HFF-Myc (cell line): Measurements from ENCODE around the gene SYVN1.

Source experiments
- DNase-seq: peaks from one replicate; pipeline ENCODE4 v3.0.0-alpha.2; 2011; ENCODE audit warnings: low read depth; ENCODE audit errors: extremely low read depth
- H3K4me3 ChIP-seq: replicated peaks from 2 replicates; pipeline ENCODE4 v1.5.1; 2011; ENCODE audit warnings: low read depth, mild to moderate bottlenecking, control low read depth, low read length
- CTCF ChIP-seq: IDR thresholded peaks from 2 replicates; pipeline ENCODE4 v1.5.1; 2012; ENCODE audit warnings: mild to moderate bottlenecking, low read depth, low read length, control low read depth; ENCODE audit errors: missing control alignments

Gene SYVN1

DNA sequence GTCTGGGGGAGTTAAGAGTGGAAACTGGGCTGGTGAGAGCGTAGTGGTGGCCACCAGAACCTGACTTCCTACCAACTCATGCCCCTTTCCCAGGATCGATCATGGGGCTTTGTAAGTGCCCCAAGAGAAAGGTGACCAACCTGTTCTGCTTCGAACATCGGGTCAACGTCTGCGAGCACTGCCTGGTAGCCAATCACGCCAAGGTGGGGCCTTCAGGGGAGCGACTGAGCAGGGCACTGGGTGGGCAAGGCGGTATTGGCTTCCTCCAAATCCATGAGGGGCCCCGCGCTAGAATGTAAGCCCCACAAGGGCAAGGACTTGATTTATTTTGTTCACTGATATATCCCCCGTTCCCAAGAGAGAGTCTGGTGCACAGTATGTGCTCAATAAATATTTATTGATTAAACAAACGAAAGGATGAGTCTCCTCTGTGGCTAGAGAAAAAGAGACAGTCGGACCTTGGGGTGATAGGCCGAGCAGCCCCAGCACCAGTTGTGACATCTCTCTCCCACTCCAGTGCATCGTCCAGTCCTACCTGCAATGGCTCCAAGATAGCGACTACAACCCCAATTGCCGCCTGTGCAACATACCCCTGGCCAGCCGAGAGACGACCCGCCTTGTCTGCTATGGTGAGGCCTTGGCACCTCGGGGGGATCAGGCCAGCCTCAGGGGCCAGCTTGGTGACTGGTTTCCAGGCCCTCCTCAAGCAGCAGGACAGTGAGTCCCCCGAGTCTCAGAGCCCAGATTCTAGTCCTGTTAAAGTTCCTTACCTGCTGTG is 49.5 kb downstream of the SYVN1 start:
- DNase-seq: no peak
- peak overlapping the region; percentile 72 for H3K4me3 ChIP-seq
- TF ChIP-seq CTCF: no peak

DNA sequence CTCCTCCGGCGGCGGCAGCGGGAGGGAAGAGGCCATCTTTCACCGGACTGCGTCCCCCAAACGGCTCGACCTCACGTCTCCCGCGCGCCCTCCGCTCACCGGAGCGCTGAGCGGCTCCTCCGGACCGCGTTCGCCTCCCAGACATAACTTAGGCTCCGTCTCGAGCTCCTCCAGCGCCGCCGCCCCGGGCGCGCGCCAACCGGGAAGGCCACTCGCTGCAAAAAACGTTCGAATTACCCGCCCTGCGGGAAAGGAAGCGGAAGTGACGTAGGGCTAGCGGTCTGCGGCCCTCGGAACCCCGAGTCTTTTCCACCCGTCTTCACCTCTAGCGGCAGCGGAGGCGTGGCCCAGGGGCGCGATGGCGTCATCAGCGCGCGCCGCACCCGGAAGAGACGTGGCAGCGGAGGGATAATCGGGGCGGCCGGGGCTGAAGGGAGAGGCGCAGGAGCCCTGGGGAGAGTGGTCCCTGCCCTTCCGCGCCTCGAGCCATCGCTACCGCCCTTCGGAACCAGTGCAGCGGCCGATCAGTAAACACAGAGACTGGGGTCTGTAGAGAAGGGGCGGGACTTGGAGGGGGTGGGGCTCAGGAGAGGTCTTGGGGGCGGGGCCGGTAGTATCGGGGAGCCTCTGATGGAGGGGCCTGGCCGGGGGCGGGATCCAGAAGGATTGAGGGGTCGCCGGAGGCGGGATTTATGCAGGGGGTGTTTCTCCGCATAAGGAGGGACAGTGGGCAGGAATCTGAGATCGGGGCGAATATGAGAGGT is 50.3 kb downstream of the SYVN1 start, which contains the start of the genes CDCA5 and ZFPL1:
CDCA5 (minus strand) TSS at position 207 of the 764 bp plus-strand sequence; CDS start at position 145, 62 bp downstream.
ZFPL1 (plus strand) TSS at position 389 of the 764 bp plus-strand sequence. CDS start 477 bp downstream, outside the sequence.
- peak within 1 kb of the TSS; percentile 72 for H3K4me3 ChIP-seq
- TF ChIP-seq CTCF: no peak
- DNase-seq: peak; percentile 81

DNA sequence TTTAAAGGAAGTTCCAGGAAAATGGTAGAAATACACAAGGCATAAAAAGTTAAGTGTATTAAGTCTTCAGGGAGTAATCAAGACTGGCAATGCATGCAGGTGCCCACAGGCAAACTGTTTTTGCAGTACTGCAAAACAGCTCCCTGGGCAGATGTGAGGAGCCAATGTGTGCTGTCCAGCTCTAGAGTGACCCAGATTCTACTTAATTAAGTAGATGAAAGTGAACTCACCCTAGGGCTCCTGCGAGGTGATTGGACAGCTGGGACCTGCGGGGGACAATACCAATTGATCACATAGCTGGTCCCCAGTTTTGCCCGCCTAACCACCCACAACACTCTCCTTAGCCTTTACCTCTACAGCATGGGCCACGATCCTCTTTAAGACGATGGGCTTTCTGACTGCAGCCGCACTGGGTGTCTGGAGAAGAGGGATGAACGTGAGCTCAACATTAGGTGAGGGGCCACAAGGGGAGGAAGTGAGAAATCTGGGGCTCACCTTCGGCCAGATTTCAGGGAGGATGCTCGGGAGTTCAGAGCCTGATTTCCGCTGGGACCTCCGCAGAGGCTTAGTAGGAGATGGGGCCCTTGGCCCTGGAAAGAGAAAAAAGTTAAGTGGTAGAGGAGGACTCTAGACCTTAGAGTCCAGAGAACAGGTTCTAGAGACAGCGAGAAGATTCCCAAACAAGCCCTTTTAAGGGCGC is 51.0 kb downstream of the SYVN1 start:
- DNase-seq: no peak
- peak overlapping the region; percentile 72 for H3K4me3 ChIP-seq
- no peak for TF ChIP-seq CTCF

DNA sequence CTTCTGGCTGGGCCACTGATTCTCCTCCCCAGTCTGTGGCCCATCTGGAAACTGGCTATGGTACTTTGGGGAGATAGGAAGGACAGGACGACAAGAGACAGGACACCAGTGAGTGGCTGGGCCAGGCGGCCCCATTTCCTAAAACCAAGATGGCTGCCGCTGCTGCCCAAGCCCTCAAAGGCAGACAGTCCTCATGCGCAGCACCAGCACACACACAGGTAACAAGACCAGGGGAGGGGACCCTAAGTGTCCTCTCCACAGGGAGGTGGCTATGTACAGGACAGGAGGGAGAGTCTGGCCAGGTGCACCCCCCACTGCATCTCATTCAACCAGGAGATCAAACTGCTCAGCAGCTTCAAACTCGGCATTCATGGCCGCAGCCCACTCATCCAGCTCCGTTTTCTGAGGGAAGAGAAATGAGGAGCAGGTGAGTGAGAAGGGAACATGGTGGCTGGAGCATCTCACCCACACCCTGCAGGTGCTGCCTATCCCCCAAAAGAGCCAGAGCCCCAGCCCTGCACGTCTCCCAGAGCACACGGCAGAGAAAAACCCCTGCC is 55.5 kb downstream of the SYVN1 start:
- no peak for DNase-seq
- no peak for TF ChIP-seq CTCF
- no peak overlapping the region for H3K4me3 ChIP-seq

- peak; percentile 66 for TF ChIP-seq CTCF
- no peak for DNase-seq
- no peak overlapping the region for H3K4me3 ChIP-seq
Measured at GRCh38 chr11:65078151-65078550, 56.2 kb downstream of the SYVN1 start.

DNA sequence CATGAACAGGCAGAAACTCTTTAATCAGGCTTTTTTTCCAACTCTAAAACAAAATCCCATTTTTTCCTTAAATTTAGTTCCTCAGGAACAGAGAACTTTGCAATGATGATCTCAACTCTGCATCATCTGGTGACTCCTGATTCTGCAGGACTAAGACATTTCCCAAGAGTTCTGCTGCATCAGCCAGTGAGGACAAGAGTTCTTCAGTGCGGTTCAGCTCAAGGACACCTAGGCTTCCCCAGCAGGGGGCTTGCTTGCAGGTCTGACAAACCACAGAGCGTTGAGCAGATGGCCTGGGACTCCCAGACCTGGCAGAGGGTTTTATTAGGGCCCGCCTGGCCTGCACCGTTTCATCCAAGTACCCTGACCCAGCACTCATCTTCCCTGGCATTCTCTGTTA is 56.9 kb downstream of the SYVN1 start:
- no peak for TF ChIP-seq CTCF
- no peak for DNase-seq

More for the DNA sequence above, 56.9 kb downstream of the SYVN1 start:
- H3K4me3 ChIP-seq: no peak overlapping the region
